SW480 (cell line): ENCODE results near the gene DHX40.
"Not testable (repeated sequence)": the region's sequence is repeated elsewhere in the genome, so short reads cannot be mapped to it uniquely, and the experiment has no call there.

Experiments
- DNase-seq: peaks from one replicate; pipeline ENCODE4 v3.0.0-alpha.2; 2016; ENCODE audit warnings: low spot score

The DHX40 gene

DNA sequence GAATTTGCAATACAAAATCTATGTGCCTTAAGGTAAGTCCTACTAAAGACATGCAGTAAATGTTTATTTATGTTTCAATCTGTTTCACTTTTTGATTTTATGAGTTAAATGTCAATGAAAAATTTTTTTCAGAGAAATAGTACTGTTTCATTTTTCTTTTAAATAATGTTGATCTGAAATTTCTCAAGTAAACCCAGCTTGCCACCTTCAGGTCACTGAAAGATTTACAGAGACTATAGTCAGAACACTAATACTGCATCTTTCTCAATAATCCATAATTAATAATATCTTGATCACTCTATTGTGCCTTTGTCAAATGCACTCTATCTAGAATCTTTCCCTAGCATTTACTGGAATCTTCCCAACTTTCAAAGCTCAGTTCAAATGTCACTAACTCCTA lies 6.5 kb upstream of the DHX40 start:
- DNase-seq: no peak

DNA sequence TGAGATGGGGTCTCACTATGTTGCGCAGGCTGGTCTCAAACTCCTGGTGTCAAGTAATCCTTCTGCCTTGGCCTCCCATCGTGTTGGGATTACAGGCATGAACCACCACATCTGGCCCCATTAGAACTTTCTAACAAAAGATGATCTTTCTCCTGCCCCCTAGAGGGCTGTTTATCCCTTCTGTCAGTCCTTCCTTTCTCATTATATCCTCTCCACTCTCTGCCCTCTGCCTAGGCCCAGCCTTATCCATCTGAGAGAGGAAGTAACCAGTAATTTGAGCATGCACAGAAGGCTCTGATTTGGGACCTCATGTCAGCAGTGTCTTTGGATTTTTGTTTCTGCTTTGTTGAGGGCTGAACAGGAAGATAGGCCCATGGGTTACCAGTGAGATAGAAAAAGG lies 4.4 kb upstream of the DHX40 start:
- peak; percentile 48 for DNase-seq

DNA sequence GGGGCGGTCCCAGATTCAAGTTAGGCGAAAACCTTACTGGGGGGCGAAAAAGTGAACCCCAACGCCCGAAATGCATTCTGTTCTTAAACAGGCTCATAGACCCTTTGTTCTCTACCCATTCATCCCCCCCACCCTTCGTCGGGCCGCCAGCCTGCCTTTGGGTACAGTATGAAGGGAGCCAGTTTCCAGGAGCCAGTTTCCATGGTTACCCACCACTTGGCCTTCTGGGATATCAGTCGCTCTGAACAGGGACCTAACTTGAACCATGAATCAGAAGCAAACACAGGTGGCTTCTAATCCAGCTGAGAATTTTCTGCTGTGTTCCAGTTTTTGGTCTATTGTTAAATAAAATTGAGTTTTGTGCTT lies 532 bp downstream of the DHX40 start:
- peak; percentile 84 for DNase-seq

DNA sequence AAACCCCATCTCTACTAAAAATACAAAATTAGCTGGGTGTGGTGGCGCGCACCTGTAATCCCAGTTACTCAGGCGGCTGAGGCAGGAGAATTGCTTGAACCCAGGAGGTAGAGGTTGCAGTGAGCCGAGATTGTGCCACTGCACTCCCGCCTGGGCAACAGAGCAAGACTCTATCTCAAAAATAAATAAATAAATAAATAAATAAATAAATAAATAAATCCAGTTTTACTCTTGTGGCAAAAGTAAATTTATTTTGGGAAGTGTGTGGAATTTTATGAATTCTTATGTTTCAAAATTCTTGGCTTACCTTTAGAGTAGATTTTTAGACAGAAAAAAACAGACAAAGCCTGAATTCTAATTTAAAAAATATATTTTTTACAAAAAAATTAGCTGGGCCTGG lies 3.7 kb downstream of the DHX40 start:
- DNase-seq: not testable (repeated sequence)

DNA sequence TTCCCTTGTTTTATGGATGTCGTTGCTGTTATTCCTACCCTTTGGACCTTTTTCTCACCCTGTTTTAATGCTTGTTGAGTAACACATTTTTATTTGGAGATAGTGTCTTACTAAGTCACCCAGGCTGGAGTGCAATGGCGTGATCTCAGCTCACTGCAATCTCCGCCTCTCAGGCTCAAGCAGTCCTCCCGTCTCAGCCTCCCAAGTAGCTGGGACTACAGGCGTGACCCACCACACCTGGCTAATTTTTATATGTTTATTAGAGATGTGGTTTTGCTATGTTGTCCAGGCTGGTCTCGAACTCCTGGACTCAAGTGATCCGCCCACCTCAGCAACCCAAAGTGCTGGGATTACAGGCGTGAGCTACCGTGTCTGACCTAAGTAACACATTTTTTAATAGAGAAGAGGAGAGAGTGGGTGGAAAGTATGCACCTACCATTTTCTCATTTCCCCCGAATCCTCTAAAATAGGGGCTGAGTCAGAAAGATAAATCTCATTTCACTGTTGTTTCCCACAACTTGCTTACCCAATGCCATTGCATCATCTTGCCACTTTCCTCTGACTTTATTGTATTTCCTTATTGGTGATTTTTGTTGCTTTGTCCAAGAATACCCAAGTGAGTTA lies 7.0 kb downstream of the DHX40 start:
- no peak for DNase-seq

DNA sequence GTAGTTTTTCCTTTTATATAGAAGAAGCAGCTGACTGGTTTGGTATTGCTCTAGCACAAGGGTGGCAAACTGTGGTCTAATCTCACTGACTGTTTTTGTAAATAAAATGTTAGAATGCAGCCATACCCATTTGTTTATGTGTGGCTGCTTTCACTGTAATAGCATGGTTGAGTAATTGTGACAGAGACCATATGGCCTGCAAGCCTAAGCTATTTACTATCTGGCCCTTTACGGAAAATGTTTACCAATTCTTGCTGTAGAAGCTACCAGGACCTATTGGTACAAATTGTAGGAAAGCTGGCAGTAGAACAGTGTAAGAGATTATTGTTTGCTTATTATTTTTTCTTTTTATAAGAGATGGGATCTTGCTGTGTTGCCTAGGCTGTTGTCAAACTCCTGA lies 18.8 kb downstream of the DHX40 start:
- not testable (repeated sequence) for DNase-seq

DNA sequence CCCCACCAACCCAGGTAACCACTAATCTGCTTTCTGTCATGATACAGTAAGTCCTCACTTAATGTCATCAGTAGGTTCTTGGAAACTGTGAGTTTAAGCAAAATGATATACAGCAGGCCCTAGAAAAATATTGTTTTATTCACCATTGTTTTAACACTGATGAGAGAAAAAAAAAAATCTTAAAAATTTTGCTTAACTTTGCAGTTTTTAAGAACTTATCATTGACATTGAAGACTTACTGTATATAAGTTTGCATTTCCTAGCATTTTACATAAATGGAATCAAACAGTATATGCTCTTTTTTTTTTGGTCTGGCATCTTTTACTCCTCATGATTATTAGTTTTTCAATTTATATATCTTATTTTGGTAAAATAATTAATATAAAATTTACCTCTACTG lies 34.8 kb downstream of the DHX40 start:
- DNase-seq: no peak

DNA sequence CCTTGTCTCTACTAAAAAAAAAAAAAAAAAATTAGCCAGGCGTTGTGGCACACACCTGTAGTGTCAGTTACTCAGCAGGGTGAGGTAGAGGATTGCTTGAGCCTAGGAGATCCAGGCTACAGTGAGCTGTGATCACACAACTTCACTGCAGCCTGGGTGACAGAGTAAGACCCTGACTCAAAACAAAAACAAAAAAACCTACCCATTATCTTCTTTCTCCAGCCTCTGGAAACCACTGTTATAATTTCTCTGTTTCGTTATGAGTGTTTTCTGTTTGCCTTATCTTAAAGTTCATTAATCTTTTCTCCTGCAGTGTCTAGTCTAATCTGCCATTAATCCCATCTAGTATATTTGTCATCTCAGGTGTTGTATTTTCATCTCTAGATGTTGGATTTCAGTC lies 35.7 kb downstream of the DHX40 start:
- DNase-seq: no peak

DNA sequence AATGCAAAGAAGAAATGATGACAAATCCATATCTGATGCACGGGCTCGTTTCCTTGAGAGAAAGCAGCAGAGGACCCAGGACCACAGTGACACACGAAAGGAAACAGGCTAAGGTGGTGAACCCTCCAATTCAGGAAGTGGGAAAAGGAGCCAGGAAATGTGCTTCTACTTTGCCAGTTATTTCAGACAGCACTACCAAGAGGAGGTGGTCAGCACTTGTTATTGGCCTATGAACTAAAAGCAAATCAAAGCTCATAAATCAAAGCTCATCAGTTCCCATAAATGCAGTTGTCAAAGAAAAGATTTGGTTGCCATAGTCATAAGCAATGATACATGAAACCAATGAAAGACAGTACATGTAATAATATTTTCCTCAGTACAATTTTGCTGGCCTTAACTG lies 41.7 kb downstream of the DHX40 start:
- DNase-seq: no peak

DNA sequence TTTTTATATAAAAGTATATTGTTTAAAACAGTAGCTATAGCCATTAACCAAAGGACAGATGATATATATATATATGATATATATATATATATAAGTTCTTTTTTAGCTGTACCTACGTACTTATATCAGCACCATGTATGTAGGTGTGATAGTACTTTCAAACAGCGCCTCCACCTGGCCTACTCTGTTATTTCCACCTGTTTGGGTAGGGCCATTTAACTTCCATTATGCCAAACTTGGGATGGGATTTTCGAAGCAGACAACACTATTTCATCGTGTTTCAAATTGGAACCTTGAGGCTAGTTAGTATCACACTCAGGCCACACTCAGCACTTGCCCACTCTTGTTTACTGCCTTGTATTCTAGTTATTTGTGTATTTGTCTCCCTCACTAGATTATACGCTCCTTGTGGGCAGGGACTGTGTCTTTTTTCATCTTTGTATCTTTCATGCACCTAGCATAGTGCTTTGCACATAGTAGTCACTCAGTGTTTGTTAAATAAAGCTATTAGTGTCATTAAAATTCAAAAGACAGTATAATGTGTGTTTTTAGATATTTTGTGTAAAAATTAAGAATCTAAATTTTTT lies 42.5 kb downstream of the DHX40 start:
- no peak for DNase-seq

DNA sequence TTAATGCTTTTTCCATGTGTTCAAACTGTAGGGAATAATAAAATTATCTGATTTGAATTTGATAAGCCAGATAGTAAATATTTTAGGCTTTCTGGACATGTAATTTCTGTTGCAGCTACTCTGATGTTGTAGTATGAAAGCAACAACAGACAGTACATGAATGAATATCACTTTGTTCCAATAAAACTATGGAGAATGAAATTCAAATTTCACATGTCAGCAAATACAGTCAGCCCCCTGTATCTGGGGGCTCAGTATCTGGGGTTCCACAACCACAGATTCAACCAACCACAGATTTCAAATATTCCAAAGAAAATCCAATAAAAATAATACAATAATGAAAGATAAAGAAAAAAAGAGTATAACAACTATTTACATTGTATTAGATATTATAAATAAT lies 46.1 kb downstream of the DHX40 start:
- DNase-seq: no peak

DNA sequence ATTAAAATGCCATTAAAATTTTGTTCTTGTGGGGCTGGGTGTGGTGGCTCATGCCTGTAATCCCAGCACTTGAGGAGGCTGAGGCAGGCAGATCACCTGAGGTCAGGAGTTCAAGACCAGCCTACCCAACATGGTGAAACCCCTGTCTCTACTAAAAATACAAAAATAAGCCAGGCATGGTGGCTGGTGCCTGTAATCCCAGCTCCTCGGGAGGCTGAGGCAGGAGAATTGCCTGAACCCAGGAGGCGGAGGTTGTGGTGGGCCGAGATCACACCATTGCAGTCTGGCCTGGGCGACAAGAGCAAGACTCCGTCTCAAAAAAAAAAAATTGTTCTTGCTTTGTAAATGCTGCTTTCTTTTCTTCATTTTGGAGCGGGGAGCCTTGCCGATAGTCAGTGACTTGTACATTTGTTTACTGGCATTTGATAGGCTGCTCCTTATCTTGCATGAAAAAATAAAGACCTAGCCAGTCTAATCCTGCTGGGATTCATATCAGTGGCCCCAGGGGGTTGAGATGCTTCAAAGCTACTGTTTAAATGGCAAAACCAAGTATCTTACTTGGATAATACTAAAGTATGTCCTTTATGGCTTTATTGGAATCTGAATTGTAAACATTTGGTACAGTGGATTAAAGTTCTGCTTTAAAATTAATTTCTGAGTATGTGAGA lies 51.0 kb downstream of the DHX40 start:
- DNase-seq: no peak

DNA sequence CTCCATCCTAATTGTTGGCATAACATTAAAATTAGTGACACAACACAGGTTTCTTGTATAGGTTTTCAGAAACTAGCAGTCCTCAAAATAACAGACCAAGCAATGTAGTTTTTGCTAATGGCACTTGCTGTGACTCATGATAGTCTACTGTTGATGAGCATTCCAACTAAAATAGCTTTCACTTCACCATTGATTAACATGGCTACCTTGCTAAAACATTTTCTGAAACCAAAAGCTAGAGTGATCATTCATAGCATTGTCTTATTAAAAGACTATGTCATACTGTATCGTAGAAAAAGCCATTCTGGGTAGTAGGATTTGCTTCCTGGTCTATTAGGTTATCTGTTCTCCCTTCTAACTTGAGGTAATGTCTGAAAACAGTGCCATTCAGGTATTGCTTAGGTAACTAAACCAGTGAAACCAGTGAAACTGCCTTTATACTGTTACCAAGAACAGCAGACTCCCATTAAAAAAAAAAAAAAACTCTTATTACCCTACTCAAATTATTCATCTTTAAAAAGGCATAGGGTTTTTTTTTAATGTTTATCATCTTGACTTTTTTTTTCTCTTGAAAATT lies 51.8 kb downstream of the DHX40 start:
- DNase-seq: peak; percentile 43

DNA sequence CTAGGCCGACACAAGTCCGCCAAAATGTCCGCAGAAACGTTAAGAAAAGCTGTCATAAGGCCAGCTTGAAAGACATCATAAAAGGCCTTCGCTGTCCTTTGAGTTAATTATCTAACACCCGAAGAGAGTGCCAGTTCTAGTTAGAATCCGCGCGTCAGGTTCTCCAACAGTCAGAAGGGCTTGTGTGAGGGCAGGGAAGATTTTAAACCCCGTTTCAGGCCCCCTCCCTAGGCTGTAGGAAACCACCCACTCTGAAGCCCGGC lies 53.6 kb downstream of the DHX40 start:
- no peak for DNase-seq

DNA sequence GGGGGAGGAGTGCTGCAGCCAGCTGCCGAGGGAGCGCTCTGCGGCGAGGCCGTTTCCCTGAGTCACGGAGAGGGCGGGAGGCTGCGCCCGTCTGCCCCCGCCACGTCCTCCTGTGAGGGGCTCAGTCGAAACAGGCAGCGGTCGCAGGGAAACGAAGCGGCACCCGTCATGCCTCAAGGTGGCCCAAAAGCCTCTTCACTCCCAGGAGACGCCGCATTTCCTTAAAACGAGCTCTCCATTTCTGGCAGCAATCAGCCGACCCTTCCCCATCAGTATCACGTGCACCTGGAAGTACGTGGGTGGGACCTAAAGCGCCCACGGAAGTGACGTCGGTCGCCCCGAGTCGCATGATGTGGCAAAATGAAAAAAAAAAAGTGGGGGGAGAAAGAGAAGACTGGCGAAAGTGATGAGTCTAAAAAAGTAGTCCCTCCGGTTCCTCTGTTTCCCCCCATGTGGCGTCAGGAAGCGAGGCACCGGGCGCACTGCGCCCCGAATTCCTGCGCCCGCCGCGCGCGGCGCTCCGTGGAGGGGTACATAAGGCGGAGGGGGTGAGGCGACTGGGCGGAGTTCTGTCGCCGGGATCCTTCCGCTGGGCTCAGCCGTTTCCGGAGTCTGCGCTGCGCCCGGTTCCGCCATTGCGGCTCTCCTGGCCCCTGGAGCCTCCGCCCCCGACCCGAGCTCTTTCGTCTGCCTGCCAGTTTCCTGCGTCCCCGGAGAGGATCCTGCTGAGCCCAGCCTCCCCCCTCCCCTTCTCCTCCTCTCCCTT lies 54.1 kb downstream of the DHX40 start, which contains the start of gene CLTC:
TSS of gene CLTC (plus strand) at position 598 of the 766 bp plus-strand sequence. CDS start 237 bp downstream, outside the sequence.
- peak; percentile 95 for DNase-seq

DNA sequence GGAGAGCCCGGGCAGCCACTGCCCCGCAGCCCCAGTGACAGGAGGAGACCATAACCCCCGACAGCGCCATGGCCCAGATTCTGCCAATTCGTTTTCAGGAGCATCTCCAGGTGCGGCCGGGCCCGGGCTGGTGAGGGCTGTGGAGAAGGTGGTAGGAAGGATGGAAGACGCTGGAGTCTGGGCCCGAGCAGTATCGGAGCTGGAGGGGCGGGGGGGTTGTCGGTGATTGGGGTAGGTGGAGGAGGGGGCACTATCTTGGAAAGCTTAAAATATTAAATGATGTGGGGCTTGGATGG lies 54.6 kb downstream of the DHX40 start:
- DNase-seq: no peak

DNA sequence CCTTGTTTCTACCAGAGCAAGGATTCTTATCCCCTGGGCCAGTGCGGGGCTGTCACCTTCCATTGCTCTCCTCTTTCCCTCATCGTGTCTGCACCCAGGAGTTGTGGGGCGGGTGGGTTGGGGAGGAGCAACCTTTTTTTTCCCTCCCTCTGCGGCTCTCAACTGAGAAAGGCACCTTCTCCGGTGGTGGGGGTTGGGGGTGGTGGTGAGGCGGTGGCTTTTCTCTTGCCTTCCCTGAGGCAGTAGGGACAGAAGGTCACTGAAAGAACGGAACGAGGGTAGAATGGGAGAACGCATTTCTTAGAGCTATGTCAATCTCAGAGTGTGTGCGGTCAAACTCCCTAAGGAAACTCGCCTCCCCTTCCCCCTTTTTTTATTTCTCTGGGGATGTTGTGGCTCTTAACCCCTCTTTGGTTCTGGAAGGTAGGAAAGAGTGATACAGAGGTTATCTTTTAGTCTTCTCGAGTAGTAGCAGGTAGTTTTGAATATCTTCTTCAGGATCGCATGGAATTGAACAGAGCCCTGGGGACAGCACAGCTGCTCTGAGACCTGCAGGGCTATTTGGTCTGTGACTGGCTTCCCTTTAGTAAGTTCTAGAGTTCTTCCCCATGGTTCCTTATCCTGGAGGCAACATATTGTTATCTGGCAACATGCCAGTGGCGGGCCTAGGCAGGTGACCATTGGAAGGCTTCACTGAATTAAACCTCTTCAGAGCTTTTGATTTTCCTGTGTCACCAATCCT lies 55.3 kb downstream of the DHX40 start:
- peak; percentile 56 for DNase-seq

DNA sequence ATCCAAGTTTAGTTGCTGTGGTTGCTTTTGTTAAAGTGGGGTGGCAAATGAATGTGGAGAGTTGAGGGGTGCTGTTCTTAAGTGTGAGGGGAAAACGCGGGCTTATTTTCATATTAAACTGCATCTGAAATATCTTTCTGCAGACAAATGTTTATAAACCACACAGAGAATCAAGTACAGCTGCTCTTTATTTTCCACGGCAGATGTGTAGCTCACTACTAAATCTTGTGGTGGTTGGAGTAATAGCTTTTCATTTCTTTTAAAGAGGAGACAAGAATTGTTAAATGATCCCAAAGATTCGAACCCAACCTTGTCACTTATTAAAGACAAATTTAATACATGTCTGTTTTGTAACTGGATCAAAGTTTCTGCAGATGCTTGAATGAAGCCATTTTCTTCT lies 56.4 kb downstream of the DHX40 start:
- no peak for DNase-seq

DNA sequence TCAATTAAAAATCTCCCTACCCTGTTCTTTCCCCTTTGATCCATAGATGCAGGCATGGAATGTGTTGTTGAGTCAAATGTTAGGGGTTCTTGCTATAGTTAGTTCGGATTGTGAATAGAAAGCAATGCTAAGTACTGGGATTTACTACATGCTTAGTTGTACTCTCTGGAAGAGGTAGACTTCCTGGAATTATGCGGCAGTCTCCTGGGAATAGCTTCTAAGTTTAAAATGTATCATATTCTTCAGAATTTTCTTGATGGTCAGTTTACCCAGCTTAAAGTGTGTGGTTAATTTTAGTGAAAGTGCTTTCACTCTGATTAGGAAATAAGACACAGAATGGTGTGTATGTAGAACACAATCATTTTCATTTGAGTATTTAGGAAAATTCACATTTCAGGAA lies 57.7 kb downstream of the DHX40 start:
- no peak for DNase-seq

DNA sequence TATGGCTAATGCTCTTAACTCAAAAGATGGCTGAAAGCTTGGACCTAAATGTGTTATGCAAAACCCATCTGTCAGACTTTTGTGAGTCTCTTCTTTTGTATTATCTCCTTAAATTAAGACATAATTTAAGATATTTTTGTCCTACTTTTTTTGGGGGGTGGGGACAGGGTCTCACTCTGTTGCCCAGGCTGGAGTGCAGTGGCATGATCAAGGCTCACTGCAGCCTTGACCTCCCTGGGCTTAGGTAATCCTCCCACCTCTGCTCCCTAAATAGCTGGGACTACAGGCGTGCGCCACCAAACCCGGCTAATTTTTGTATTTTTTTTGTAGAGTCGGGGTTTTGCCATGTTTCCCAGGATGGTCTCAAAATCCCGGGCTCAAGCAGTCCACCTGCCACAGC lies 61.3 kb downstream of the DHX40 start:
- DNase-seq: no peak

DNA sequence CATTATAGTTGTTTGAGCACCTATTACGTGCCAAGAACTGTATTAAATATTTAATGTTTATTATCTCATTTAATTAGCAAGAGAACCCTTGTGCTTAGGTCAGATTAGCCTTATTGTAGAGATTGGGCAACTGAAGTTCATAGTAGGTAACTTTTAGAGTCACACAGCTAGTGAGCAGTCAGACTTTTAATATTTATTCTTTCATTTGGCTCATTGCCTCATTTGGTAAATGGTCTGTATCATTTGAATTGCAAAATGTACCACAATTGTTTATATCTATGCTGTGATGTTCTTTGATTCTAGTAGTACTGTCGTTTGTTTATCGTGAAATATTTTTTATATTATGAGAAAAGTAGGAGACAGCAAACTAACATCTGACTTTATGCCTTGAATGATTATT lies 61.9 kb downstream of the DHX40 start:
- DNase-seq: no peak

DNA sequence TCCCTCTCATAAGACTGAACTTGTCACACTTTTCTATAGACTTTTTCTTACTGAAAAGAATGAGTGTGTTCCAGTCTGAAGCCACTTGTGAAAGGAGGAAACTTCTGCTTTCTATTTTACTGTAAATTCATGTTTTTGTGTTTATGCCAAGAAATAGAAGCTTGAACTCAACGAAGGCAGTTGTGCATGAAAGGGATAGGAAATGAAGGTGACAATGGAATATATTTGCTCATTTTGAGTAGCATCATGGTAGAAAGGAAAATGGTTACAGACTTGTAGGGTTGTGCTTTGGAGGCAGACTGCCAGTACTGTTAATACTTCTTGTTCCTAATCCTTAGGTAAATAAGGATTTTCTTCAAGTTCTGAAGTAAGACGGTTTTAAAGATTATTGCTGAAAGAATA lies 62.4 kb downstream of the DHX40 start:
- DNase-seq: no peak
